ENCODE results near the gene LPP.

Gene LPP

GRCh38 chr3:188855675-188856074 is 701.7 kb downstream of the LPP start:
- no peak overlapping the region for H3K27ac ChIP-seq (replicated peaks)
- DNase-seq (ENCODE audit: low read depth in 1 of 2, low spot score in 1 of 2) = no peak
- TF ChIP-seq SPI1 (IDR thresholded peaks at IDR 0.05; ENCODE audit: borderline replicate concordance, low read depth) = no peak
- no peak for TF ChIP-seq GABPA (IDR thresholded peaks at IDR 0.05; ENCODE audit: low read depth)
- no peak for TF ChIP-seq POLR2AphosphoS5 (IDR thresholded peaks at IDR 0.05; ENCODE audit: low read depth)
- no peak for TF ChIP-seq CTCF (IDR thresholded peaks at IDR 0.05; ENCODE audit: insufficient read depth, low read length)
- no peak for TF ChIP-seq REST (IDR thresholded peaks at IDR 0.05; ENCODE audit: insufficient replicate concordance, low read depth)
- no peaks in the 10 kb centered on the region for H3K27me3 ChIP-seq (ENCODE audit: insufficient read depth, poor library complexity, severe bottlenecking)
- no peak overlapping the region for H3K4me3 ChIP-seq (replicated peaks; ENCODE audit: insufficient read depth, low read length)

GRCh38 chr3:188860147-188860546 is 706.2 kb downstream of the LPP start:
- TF ChIP-seq GABPA (IDR thresholded peaks at IDR 0.05; ENCODE audit: low read depth) (no peak), POLR2AphosphoS5 (IDR thresholded peaks at IDR 0.05; ENCODE audit: low read depth) (no peak)
- Histone ChIP-seq H3K27ac (replicated peaks) (no peak overlapping the region), H3K4me3 (replicated peaks; ENCODE audit: insufficient read depth, low read length) (no peak overlapping the region), H3K27me3 (ENCODE audit: insufficient read depth, poor library complexity, severe bottlenecking) (no peaks in the 10 kb centered on the region)
- no peak for DNase-seq (ENCODE audit: low read depth in 1 of 2, low spot score in 1 of 2)

GRCh38 chr3:188861842-188862744 is 708.1 kb downstream of the LPP start:
- no peak overlapping the region for H3K27ac ChIP-seq (replicated peaks)
- no peak for DNase-seq (ENCODE audit: low read depth in 1 of 2, low spot score in 1 of 2)
- no peak for TF ChIP-seq POLR2AphosphoS5 (IDR thresholded peaks at IDR 0.05; ENCODE audit: low read depth)
- TF ChIP-seq CTCF (IDR thresholded peaks at IDR 0.05; ENCODE audit: insufficient read depth, low read length) = no peak
- no peak for TF ChIP-seq GABPA (IDR thresholded peaks at IDR 0.05; ENCODE audit: low read depth)
- no peak for TF ChIP-seq REST (IDR thresholded peaks at IDR 0.05; ENCODE audit: insufficient replicate concordance, low read depth)
- TF ChIP-seq SPI1 (IDR thresholded peaks at IDR 0.05; ENCODE audit: borderline replicate concordance, low read depth) = no peak
- no peak overlapping the region for H3K4me3 ChIP-seq (replicated peaks; ENCODE audit: insufficient read depth, low read length)
- no peaks in the 10 kb centered on the region for H3K27me3 ChIP-seq (ENCODE audit: insufficient read depth, poor library complexity, severe bottlenecking)

- no peak for DNase-seq (ENCODE audit: low read depth in 1 of 2, low spot score in 1 of 2)
- TF ChIP-seq REST (IDR thresholded peaks at IDR 0.05; ENCODE audit: insufficient replicate concordance, low read depth) (no peak), GABPA (IDR thresholded peaks at IDR 0.05; ENCODE audit: low read depth) (no peak), POLR2AphosphoS5 (IDR thresholded peaks at IDR 0.05; ENCODE audit: low read depth) (no peak)
- no peaks in the 10 kb centered on the region for H3K27me3 ChIP-seq (ENCODE audit: insufficient read depth, poor library complexity, severe bottlenecking)
These were observed 710.0 kb downstream of the LPP start for GRCh38 chr3:188863999-188864406.

More at GRCh38 chr3:188863999-188864406, 710.0 kb downstream of the LPP start:
- H3K4me3 ChIP-seq (replicated peaks; ENCODE audit: insufficient read depth, low read length) = no peak overlapping the region
- no peak overlapping the region for H3K27ac ChIP-seq (replicated peaks)
